ENCODE data around the gene CTSF. TPM values are rescaled to one million over a fixed set of nuclear protein-coding genes. Genes with fewer than 3 reads are reported as not detected.
"Not testable (repeated sequence)": the region's sequence is repeated elsewhere in the genome, so short reads cannot be mapped to it uniquely, and the experiment has no call there.

Gene CTSF
- total RNA-seq, 1 donor from 2014 or later: not detected

DNA sequence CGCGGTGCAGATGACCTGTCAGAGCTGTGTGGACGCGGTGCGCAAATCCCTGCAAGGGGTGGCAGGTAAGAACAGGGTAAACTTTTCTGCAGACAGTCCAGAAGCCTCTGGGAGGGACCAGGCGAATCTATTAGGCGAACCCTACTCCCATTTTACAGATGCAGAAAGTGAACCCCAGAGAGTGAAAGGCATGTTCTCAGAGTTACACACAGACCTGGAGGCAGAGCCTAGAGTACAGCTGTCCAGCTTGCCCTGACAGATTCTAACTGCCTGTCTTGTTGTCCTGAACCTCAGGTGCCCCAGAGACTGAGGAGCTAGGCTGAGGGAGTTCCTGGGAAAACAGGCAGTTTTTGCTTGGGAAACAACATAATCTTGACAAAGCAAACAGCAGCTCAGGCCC is 25.2 kb upstream of the CTSF start:
- no peaks in the 10 kb centered on the region for H3K9me3 Mint-ChIP-seq (ENCODE audit: unreplicated experiment)
- no peak for DNase-seq (ENCODE audit: extremely low spot score, unreplicated experiment)
- TF ChIP-seq, protein P1, sequence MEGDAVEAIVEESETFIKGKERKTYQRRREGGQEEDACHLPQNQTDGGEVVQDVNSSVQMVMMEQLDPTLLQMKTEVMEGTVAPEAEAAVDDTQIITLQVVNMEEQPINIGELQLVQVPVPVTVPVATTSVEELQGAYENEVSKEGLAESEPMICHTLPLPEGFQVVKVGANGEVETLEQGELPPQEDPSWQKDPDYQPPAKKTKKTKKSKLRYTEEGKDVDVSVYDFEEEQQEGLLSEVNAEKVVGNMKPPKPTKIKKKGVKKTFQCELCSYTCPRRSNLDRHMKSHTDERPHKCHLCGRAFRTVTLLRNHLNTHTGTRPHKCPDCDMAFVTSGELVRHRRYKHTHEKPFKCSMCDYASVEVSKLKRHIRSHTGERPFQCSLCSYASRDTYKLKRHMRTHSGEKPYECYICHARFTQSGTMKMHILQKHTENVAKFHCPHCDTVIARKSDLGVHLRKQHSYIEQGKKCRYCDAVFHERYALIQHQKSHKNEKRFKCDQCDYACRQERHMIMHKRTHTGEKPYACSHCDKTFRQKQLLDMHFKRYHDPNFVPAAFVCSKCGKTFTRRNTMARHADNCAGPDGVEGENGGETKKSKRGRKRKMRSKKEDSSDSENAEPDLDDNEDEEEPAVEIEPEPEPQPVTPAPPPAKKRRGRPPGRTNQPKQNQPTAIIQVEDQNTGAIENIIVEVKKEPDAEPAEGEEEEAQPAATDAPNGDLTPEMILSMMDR (IDR thresholded peaks at IDR 0.05): no peak

DNA sequence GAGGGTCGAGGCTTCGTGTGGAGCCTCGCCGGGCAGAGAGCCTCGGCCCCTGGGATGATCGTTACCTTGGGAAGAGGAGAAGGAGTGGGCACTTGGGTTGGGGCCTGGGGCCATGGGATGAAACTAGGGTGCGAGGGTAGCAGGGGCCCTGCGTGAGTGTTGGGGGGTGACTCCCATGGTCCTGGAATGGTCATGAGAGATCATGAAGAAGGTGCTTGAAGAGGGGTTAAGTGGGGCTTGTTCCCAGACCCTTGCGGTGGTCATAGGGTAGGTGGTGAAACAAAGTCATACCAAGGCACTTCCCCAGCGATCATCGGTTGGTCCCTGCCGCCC is 24.9 kb upstream of the CTSF start:
- Mint-ChIP-seq H3K4me3 (ENCODE audit: unreplicated experiment) (peak overlapping the region; percentile 100), H3K27ac (ENCODE audit: unreplicated experiment) (peak overlapping the region; percentile 99), H3K27me3 (ENCODE audit: unreplicated experiment) (no peaks in the 10 kb centered on the region), H3K36me3 (ENCODE audit: unreplicated experiment) (peaks cover 2% of the 10 kb centered on the region), H3K4me1 (ENCODE audit: unreplicated experiment) (peaks cover 30% of the 10 kb centered on the region), H3K9me3 (ENCODE audit: unreplicated experiment) (no peaks in the 10 kb centered on the region)
- DNase-seq (ENCODE audit: extremely low spot score, unreplicated experiment): no peak
- TF ChIP-seq, protein P1 (IDR thresholded peaks at IDR 0.05): no peak

More for the DNA sequence above, 25.2 kb upstream of the CTSF start:
- Mint-ChIP-seq H3K4me1 (ENCODE audit: unreplicated experiment) (peaks cover 30% of the 10 kb centered on the region), H3K36me3 (ENCODE audit: unreplicated experiment) (peaks cover 2% of the 10 kb centered on the region), H3K27ac (ENCODE audit: unreplicated experiment) (peak overlapping the region; percentile 99), H3K4me3 (ENCODE audit: unreplicated experiment) (peak overlapping the region; percentile 100), H3K27me3 (ENCODE audit: unreplicated experiment) (no peaks in the 10 kb centered on the region)

DNA sequence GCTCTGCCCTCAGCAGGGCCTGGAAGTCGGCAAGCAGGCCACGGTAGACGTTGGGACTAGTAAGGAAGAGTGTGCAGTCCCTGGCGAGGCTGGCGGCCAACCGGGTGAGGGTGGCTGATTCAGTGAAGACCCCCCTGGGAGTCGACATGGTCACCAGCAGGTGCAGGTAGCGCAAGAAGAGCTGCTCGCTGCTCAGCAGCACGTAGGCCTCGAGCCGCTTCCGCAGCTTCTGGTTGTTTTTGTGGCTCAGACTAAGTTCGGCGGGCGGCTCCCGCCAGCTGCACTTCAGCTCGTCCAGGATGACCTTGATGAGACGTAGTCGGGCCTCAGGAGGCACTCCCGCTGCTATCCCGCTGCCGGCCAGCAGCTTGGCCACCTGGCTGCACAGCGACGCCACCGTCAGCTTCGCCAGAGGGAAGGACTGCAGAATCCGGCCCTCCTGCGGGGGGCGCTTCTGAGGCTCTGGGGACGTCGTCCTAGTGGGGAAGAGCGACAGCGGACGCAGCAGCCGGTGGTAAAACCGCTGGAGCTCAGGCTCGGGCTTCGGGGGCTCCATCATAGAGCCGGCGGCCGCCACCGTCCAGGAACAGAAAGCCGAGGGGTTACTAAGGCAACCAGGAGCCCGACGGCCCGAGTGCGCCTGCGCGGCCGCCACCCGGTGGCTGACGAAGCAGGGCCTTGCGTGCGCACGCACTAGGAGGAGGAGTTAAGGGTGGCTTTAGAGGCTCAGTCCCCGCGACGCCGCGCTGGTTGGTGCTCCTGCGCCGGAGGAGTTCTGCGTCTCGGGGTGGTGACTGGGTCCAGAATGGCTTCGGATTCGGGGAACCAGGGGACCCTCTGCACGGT is 24.3 kb upstream of the CTSF start, which contains the start of the genes CCDC87 and CCS:
CCDC87 (minus strand) TSS at position 607 of the 846 bp plus-strand sequence; CDS start at position 559, 48 bp downstream.
CCS (plus strand) TSS at position 729 of the 846 bp plus-strand sequence; CDS start at position 806, 77 bp downstream.
- Mint-ChIP-seq H3K27ac (ENCODE audit: unreplicated experiment) (peak within 1 kb of the TSS; percentile 99), H3K4me1 (ENCODE audit: unreplicated experiment) (peaks cover 30% of the 10 kb centered on the region), H3K36me3 (ENCODE audit: unreplicated experiment) (peaks cover 2% of the 10 kb centered on the region), H3K4me3 (ENCODE audit: unreplicated experiment) (peak within 1 kb of the TSS; percentile 100), H3K9me3 (ENCODE audit: unreplicated experiment) (no peaks in the 10 kb centered on the region), H3K27me3 (ENCODE audit: unreplicated experiment) (no peaks in the 10 kb centered on the region)
- TF ChIP-seq, protein P1 (IDR thresholded peaks at IDR 0.05): peak; percentile 80
- DNase-seq (ENCODE audit: extremely low spot score, unreplicated experiment): peak; percentile 99

DNA sequence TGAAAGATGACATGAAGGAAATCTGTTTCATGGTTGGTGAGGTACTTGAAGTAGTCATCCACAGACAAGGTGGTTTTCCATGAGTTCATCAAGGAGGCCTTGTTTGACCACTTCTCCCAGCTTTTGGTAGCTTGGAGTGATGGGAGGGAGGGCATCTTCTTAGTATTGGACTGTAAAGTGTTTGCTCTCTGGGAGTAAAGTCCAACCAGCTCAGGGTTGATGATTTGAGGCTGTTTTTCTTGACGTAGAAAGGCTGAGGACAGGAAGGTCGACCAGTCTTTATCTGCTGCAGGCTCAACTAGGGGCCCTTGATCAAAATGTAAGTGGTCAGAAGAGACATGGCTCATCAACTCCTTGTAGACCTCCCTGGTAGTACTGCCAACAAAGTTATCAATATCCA is 22.8 kb upstream of the CTSF start:
- peaks cover 30% of the 10 kb centered on the region for H3K4me1 Mint-ChIP-seq (ENCODE audit: unreplicated experiment)
- no peaks in the 10 kb centered on the region for H3K27me3 Mint-ChIP-seq (ENCODE audit: unreplicated experiment)
- no peak overlapping the region for H3K27ac Mint-ChIP-seq (ENCODE audit: unreplicated experiment)
- TF ChIP-seq, protein P1 (IDR thresholded peaks at IDR 0.05): no peak
- H3K9me3 Mint-ChIP-seq (ENCODE audit: unreplicated experiment): no peaks in the 10 kb centered on the region
- H3K36me3 Mint-ChIP-seq (ENCODE audit: unreplicated experiment): peaks cover 2% of the 10 kb centered on the region
- no peak overlapping the region for H3K4me3 Mint-ChIP-seq (ENCODE audit: unreplicated experiment)
- no peak for DNase-seq (ENCODE audit: extremely low spot score, unreplicated experiment)

DNA sequence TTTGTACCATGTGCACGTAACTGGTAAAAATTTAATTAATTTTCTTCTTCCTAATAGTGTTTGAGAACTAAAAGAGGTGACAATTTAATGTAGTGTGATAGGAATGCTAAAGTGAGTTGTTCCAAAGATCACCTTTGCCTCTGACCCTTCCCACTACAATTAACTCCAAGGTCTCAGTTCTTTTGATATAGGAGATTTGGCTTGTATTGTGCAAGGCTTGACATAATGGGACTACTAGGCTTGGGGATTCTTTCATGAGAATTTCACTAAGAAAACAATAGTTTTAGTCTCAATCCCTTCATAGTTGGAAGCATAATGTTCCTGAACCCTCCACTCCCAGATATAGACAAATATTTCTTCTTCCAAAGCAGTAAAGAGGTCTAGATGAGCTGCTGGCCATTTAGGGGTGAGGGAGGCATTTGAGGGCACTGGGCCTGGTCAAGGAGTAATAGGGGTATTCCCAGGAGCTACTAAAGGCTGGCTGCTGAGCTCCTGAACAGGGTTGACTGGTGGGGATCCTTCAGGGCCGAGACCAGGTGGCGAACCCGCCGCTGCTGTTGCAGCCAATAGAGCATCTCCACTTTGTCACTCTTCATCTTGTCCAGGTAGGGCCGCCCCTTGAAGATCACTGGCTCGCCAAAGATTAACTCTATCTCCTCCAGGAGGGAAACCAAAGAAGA is 21.7 kb upstream of the CTSF start:
- Mint-ChIP-seq H3K4me3 (ENCODE audit: unreplicated experiment) (no peak overlapping the region), H3K9me3 (ENCODE audit: unreplicated experiment) (no peaks in the 10 kb centered on the region), H3K4me1 (ENCODE audit: unreplicated experiment) (peaks cover 24% of the 10 kb centered on the region), H3K27ac (ENCODE audit: unreplicated experiment) (no peak overlapping the region), H3K36me3 (ENCODE audit: unreplicated experiment) (peaks cover 2% of the 10 kb centered on the region), H3K27me3 (ENCODE audit: unreplicated experiment) (no peaks in the 10 kb centered on the region)
- TF ChIP-seq, protein P1 (IDR thresholded peaks at IDR 0.05): no peak
- DNase-seq (ENCODE audit: extremely low spot score, unreplicated experiment): no peak

DNA sequence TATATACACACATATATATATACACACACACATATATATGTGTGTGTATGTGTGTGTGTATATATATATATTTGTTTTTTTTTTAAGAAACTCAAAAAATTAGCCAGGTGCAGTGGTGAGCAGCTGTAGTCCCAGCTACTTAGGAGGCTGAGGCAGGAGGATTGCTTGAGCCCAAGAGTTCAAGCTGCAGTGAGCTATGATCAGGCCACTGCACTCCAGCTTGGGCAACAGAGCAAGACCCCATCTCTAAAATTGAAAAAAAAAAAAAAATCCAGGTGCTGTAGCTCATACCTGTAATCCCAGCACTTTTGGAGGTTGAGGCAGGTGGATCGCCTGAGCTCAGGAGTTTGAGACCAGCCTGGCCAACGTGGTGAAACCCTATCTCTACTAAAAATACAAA is 20.9 kb upstream of the CTSF start:
- peaks cover 18% of the 10 kb centered on the region for H3K4me1 Mint-ChIP-seq (ENCODE audit: unreplicated experiment)
- not testable (repeated sequence) for H3K27me3 Mint-ChIP-seq (ENCODE audit: unreplicated experiment); H3K4me3 Mint-ChIP-seq (ENCODE audit: unreplicated experiment); H3K27ac Mint-ChIP-seq (ENCODE audit: unreplicated experiment); H3K9me3 Mint-ChIP-seq (ENCODE audit: unreplicated experiment); H3K36me3 Mint-ChIP-seq (ENCODE audit: unreplicated experiment); DNase-seq (ENCODE audit: extremely low spot score, unreplicated experiment)

All from osteocyte (in vitro differentiated cells).